Activated CD8-positive, alpha-beta T cell treated with anti-CD3 and anti-CD28 coated beads for 36 hours (primary cell): ENCODE data around the gene ADARB2. TPM values are rescaled to one million over a fixed set of nuclear protein-coding genes. Genes with fewer than 3 reads are reported as not detected.

Source experiments
- ATAC-seq: fragments of 200-7000 bp; cut with Tn5 transposase; one replicate; pipeline ENCODE4 v1.10.0; 2021; ENCODE audit warnings: mild to moderate bottlenecking, moderate library complexity
- CTCF ChIA-PET: fragments of 350-600 bp; sonication (Branson Sonifier 250); formaldehyde crosslinking; loops from one replicate; lab custom pipeline; 2021; ENCODE audit warnings: antibody characterized with exemption; lab: Charles Lee
- POLR2A ChIA-PET: fragments of 350-600 bp; sonication (Branson Sonifier 250); formaldehyde crosslinking; loops from one replicate; lab custom pipeline; 2021; ENCODE audit warnings: antibody characterized with exemption; lab: Charles Lee
- DNase-seq: peaks from one replicate; pipeline ENCODE4 v3.0.0-alpha.2; 2020
- H3K27ac Mint-ChIP-seq: one replicate; pipeline ENCODE4 v1.8.0; 2021; ENCODE audit warnings: mild to moderate bottlenecking, mixed read lengths
- H3K27me3 Mint-ChIP-seq: one replicate; pipeline ENCODE4 v1.8.0; 2021; ENCODE audit warnings: mixed read lengths
- H3K36me3 Mint-ChIP-seq: one replicate; pipeline ENCODE4 v1.8.0; 2021; ENCODE audit warnings: low read depth, mixed read lengths
- H3K4me1 Mint-ChIP-seq: one replicate; pipeline ENCODE4 v1.8.0; 2021; ENCODE audit warnings: low read depth, mixed read lengths
- H3K4me3 Mint-ChIP-seq: one replicate; pipeline ENCODE4 v1.8.0; 2021; ENCODE audit warnings: mild to moderate bottlenecking, moderate library complexity, mixed read lengths
- H3K9me3 Mint-ChIP-seq: one replicate; pipeline ENCODE4 v1.8.0; 2021; ENCODE audit warnings: mixed read lengths
- intact Hi-C: fragments of 100-400 bp; cut with micrococcal nuclease; formaldehyde crosslinking; loops from one replicate; pipeline ENCODE4 v1.10.0; 2022
- total RNA-seq, 2 experiments: library from RNA; stranded (reverse); gene quantifications; one replicate each; pipeline ENCODE4 v1.2.3, GENCODE V29; 2021
- TF ChIP-seq, protein P1 (sequence below): fragments of 200-600 bp; IDR thresholded peaks from one replicate; pipeline ENCODE4 v1.8.0; 2022; ENCODE audit warnings: antibody characterized with exemption, mild to moderate bottlenecking

The ADARB2 gene
- total RNA-seq, 2 experiments from 2014 or later: 1.3 to 1.6 TPM

DNA sequence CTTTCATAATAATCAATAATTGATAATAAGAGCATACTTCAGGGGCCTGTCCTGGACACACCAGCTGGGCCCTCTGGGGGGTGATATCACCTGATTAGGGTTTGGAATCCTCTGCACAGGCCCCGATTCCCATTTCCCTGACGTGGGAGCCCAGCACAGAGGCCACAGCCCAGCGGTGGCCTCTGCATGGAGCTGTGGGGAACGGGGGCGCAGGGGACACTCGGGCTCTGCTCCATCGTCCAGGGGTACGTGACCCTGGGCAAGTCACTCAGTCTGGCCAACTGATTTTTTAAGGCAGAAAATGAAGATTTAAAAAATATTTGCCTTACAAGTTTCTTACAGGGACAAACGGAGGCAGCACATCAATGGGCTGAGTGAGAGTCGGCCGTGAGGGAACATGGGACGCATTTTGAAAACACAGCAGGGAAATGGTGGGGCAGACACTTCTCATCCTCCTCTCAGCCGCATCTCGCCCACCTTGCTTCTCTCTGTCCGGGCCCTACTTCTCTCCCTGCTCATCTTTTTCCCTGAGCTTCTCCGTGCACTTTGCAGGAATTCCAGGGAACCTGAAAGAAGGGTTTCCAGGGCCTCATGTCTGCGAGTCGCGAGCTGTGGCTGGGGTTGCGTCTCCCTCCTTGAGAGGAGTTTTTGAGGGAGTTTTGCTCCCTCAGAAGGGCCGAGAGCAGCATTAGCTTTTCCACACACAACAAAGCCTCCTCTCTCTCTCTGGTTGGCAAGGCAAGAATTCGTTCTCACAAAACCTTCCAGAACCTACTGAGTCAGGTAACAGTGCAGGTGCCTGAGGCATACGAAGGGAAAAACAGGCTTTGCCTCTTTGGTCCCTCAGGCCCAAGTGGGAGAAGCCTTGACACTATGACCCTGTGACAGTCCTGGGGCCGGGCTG is 369.1 kb downstream of the ADARB2 start:
- TF ChIP-seq, protein P1, sequence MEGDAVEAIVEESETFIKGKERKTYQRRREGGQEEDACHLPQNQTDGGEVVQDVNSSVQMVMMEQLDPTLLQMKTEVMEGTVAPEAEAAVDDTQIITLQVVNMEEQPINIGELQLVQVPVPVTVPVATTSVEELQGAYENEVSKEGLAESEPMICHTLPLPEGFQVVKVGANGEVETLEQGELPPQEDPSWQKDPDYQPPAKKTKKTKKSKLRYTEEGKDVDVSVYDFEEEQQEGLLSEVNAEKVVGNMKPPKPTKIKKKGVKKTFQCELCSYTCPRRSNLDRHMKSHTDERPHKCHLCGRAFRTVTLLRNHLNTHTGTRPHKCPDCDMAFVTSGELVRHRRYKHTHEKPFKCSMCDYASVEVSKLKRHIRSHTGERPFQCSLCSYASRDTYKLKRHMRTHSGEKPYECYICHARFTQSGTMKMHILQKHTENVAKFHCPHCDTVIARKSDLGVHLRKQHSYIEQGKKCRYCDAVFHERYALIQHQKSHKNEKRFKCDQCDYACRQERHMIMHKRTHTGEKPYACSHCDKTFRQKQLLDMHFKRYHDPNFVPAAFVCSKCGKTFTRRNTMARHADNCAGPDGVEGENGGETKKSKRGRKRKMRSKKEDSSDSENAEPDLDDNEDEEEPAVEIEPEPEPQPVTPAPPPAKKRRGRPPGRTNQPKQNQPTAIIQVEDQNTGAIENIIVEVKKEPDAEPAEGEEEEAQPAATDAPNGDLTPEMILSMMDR: no peak

DNA sequence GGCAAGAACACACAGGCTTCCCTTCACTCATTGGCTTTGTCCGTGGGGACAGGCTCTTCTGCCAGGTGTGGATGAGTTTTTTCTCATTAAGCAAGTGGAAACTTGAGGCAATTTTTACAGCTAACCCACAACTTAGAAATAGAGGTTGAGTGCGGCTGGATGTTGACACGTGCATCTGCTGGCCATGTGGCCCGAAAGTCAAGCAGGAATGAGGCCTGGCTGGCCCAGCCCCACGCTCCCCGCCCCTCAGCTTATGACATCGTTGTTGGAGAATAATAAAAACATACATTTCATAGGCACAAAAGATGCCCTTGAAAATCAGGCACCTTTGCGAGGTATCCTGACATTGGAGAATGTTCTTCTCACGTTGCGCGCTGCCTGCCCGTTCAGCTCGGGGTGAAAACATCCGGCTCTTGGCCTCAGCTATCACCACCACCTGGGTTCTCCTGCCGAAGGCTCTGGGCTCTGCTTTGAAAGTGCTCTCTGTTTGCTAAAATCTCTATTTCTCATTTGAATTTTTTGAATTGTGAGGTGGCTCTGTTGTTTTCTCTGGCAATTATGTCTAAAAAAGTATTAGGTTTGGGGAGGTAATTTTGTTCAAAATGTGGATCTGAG is 370.4 kb downstream of the ADARB2 start:
- TF ChIP-seq, protein P1: no peak
- Mint-ChIP-seq H3K4me1 (peaks cover 2% of the 10 kb centered on the region), H3K27ac (no peak overlapping the region), H3K4me3 (no peak overlapping the region), H3K36me3 (no peaks in the 10 kb centered on the region), H3K9me3 (no peaks in the 10 kb centered on the region), H3K27me3 (peaks cover 26% of the 10 kb centered on the region)
- intact Hi-C loops: loop anchor here (10.0 kb wide), 1 partner anchor 262 kb away; no protein-coding TSS in a partner anchor
- no peak for ATAC-seq
- CTCF ChIA-PET: interaction anchor here (3.3 kb wide), 1 partner anchor 53 kb away, joined by 15 read pairs; no protein-coding TSS in a partner anchor
- POLR2A ChIA-PET: no interaction called here
- DNase-seq: no peak

More for the DNA sequence above, 369.1 kb downstream of the ADARB2 start:
- peaks cover 1% of the 10 kb centered on the region for H3K9me3 Mint-ChIP-seq
- intact Hi-C loops: loop anchor here (10.0 kb wide), 1 partner anchor 263 kb away; no protein-coding TSS in a partner anchor
- peaks cover 2% of the 10 kb centered on the region for H3K4me1 Mint-ChIP-seq
- POLR2A ChIA-PET: no interaction called here
- no peak for DNase-seq
- H3K36me3 Mint-ChIP-seq: no peaks in the 10 kb centered on the region
- CTCF ChIA-PET: interaction anchor here (0.6 to 3.3 kb wide), 19 partner anchors 9 to 411 kb away, joined by 3 to 15 read pairs (median 3); no protein-coding TSS in a partner anchor
- ATAC-seq: no peak
- no peak overlapping the region for H3K4me3 Mint-ChIP-seq
- H3K27ac Mint-ChIP-seq: no peak overlapping the region
- H3K27me3 Mint-ChIP-seq: peaks cover 28% of the 10 kb centered on the region

DNA sequence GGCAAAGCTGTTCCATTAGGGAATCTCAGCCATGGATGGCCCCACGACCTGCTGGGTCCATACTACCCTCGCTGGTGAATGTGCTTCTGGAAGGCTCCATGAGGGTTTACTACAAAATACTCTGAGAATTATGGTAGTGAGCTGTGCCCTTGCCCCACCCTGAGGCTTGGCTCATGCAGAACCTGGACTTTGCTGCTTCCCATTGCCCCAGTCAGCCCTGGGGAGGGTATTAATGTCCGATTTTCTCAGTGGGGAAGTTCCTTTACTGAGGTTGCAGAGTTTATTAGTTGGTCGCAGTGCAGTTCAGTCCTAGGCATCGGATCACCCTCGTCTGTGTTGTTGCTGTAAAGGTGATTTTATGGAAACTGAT is 371.0 kb downstream of the ADARB2 start:
- intact Hi-C loops: loop anchor here (10.0 kb wide), 1 partner anchor 262 kb away; no protein-coding TSS in a partner anchor
- Mint-ChIP-seq H3K4me3 (no peak overlapping the region), H3K4me1 (peaks cover 2% of the 10 kb centered on the region), H3K36me3 (no peaks in the 10 kb centered on the region), H3K27me3 (peaks cover 28% of the 10 kb centered on the region), H3K9me3 (no peaks in the 10 kb centered on the region), H3K27ac (no peak overlapping the region)
- POLR2A ChIA-PET: no interaction called here
- no peak for DNase-seq
- CTCF ChIA-PET: interaction anchor here (3.3 kb wide), 1 partner anchor 54 kb away, joined by 15 read pairs; no protein-coding TSS in a partner anchor
- no peak for ATAC-seq
- TF ChIP-seq, protein P1: no peak

DNA sequence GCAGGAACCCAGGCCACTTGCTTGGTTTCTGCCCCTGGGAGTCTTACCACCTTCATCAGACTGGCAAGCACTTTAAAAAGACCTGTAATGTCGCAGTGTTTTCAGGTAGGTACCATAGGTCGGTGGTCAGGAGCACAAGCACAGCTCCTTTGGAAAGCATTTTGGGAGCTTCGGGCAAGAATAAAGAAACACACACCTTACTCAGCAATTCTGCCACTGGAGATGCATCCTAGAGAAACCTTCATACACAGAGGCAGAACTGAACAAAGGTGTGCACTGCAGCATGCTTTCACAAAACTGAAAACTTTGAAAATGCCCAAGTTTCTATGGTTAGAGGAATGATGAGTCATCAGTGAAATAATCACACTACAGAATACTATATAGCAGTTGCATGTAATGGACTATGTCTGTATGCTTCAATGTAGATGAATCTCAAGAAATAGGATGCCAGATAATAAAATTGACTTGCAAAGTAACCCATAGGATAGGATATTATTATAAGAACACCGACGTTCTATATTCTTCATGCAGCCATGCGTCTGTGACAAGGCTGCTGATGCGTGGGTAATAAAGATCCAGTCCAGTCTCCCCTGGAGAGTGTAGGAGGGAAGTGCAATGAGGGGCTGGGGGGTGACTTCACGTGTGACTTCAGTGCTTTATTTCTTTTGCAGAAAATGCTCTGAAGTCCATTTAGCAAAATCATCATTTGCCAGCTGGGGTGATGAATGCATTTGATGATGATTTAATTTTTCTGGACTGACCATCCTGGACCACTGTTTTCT is 371.6 kb downstream of the ADARB2 start:
- DNase-seq: no peak
- H3K9me3 Mint-ChIP-seq: no peaks in the 10 kb centered on the region
- peaks cover 25% of the 10 kb centered on the region for H3K27me3 Mint-ChIP-seq
- intact Hi-C loops: loop anchor here (10.0 kb wide), 1 partner anchor 261 kb away; no protein-coding TSS in a partner anchor
- CTCF ChIA-PET: no interaction called here
- H3K4me3 Mint-ChIP-seq: no peak overlapping the region
- POLR2A ChIA-PET: no interaction called here
- no peak overlapping the region for H3K27ac Mint-ChIP-seq
- TF ChIP-seq, protein P1: no peak
- no peak for ATAC-seq
- H3K36me3 Mint-ChIP-seq: no peaks in the 10 kb centered on the region
- H3K4me1 Mint-ChIP-seq: peaks cover 2% of the 10 kb centered on the region
